GM12872 (cell line): ENCODE data around the gene TENM3.

Experiments used
- TF ChIP-seq, protein P1 (sequence below): IDR thresholded peaks from 3 replicates; pipeline ENCODE4 v1.5.1; 2011; ENCODE audit warnings: low read depth, mild to moderate bottlenecking, low read length, moderate library complexity; ENCODE audit not compliant: insufficient read depth

Gene TENM3

DNA sequence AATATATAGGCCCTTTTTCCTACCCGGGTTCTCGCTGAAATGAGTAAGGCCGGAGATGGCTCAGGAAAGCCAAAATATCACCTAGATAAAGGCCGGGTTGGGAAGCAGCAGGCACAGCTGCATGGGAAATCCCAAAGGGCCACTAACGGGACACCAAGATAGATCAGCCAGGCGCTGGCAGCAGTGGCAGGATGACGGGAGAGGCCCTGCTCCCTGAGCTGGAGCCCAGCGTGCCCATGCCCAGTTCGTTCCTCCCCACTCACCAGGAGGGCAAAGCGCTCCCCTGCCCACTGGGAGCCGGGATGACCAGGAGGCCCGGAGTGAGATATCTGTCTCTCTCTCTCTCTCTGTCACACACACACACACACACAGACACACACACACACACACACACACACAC, 564.1 kb downstream of the TENM3 start:
- TF ChIP-seq, protein P1, sequence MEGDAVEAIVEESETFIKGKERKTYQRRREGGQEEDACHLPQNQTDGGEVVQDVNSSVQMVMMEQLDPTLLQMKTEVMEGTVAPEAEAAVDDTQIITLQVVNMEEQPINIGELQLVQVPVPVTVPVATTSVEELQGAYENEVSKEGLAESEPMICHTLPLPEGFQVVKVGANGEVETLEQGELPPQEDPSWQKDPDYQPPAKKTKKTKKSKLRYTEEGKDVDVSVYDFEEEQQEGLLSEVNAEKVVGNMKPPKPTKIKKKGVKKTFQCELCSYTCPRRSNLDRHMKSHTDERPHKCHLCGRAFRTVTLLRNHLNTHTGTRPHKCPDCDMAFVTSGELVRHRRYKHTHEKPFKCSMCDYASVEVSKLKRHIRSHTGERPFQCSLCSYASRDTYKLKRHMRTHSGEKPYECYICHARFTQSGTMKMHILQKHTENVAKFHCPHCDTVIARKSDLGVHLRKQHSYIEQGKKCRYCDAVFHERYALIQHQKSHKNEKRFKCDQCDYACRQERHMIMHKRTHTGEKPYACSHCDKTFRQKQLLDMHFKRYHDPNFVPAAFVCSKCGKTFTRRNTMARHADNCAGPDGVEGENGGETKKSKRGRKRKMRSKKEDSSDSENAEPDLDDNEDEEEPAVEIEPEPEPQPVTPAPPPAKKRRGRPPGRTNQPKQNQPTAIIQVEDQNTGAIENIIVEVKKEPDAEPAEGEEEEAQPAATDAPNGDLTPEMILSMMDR: no peak

DNA sequence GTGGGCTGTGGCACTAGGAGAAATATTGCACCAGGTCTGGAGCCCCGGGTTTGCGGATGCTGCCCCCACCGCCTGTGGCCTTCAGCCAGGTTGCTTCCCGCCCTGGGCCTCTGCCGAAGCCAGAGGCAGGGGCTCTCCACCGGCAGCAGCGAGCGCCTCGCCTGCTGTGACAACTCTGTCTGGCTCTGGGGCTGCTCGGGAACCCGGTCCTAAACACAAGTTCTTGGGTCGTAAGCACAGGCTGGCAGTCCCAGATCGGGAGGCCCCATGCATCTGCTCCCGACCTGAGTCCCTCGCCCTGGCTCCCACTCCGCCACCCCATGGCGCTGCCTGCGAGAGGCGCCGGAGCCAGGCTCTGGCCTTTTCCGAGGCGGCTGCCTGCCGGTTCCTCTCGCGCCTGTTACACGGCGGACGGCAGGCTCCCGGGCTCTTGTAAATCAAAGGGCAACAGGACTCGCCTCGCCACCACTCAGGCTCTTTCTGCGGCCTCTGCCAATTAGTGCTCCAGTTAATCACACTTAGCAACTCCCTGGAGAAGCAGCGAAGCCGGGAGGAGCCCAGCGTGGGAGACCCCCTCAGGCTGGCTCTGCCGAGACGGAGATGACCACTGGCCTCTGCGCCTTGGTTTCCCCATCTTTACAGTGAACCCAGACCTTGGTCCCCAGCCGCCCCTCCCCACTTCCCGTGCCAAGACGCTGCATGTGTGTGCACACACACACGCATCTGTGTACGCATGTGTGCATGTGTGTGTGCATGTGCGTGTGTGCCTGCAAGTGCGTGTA, 564.8 kb downstream of the TENM3 start:
- TF ChIP-seq, protein P1: no peak

DNA sequence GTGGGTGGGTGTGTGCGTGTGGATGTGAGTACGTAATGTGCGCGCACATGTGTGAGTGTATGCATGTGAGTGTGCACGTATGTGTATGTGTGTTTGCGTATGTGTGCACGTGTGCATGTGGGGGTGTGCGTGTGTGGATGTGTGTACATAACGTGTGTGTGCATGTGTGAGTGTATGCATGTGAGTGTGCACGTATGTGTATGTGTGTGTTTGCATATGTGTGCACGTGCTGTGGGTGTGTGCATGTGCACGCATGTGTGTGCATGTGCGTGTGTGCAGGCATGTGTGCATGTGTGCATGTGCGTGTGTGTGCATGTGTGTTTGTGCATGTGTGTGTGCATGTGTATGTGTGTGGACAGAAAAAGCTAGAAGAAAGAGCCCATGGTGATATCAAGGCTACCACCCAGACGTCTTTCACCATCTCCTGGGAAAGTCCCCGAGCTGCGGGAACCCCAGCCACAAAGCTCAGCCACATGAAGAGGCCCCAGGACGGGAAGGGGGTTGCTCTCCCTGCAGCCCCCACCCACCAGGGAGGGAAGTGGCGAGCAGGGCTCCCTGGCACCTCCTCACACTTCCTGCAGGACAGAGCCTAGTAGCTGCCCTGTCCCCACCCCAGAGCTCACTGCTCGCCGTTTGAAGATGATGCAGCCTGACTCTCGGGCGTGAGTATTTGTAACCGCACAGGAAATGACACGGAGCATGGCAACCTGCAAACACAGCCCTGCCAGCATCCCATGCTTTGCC, 565.6 kb downstream of the TENM3 start:
- TF ChIP-seq, protein P1: no peak

DNA sequence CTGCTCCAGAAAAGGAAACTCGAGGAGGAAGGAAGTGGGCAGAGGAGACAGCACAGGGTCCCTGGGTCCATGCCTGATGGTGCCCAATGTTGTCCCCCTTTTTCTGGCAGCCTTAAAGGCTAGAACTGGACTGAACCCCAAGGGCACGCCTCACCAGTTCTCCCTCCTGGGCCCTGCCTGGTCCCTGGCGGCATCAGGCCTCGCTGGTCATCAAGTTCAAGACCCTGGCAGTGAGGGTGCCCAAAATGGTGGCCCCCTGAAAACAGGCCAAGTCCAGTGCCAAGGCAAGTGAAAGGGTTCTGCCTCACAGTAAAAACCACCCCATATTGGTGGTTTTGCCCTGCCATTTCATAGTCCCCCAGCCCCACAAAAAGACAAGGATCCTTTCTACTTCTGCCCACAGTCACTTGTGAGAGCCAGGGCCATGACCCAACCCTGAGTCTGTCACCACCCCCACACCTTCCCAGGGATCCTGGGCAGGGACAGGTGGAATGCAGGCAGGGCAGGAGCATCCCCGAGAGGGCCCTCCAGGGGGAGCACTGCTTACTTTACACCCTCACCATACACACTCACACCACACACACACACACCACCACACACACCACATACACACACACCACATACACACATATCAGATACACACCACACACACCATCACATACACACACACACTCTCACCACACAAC, 566.4 kb downstream of the TENM3 start:
- TF ChIP-seq, protein P1: peak; percentile 51

DNA sequence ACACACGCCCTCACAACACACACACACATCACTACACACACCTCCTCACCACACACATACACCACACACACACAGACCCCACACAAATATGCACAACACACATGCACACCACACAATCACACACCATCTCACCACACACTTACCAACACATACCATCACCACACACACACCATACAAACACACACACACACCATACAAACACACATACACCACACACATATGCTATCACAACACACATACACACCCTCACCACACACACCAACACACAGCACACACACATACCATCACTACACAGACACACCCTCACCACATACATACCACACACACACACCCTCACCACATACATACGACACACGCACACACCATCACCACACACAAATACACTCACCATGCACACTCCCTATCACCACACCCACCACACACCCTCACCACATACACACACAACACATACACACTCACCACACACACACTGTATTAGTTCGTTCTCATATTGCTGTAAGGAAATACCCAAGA, 567.0 kb downstream of the TENM3 start:
- TF ChIP-seq, protein P1: no peak

DNA sequence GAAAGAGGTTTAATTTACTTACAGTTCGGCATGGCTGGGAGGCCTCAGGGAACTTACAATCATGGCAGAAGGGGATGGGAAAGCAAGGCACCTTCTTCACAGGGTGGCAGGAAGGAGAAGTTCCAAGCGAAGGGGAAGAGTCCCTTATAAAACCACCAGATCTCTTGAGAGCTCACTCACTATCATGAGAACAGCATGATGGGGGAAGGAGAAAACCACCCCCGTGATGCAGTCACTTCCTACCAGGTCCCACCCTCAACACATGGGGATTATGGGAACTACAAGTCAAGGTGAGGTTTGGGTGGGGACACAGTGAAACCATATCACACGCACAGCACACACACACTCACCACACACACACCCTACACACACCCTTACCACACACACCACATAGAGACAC, 569.7 kb downstream of the TENM3 start:
- TF ChIP-seq, protein P1: no peak
